Measurements from ENCODE around the gene EYA4.

DNA sequence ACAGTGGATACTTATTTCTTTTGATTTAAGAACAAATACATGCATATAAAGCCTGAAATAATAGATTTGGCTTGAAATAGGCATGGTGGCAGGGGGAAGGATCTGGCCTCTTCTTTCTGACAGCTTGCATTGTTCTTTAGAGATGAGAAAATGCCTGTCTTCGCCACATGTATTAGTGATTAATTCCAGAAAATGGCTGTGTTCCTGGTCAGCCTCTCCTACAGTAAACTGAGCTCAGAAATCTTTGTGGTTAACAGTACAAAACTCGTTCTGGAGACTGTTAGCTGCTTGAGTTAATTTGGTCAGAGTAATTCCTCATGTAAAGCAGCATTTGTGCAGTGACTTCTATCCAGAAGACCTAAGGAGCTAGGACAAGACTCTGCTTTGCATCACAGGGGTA, 151.5 kb downstream of the EYA4 start:
- TF ChIP-seq POLR2AphosphoS5 (IDR thresholded peaks at IDR 0.05; ENCODE audit: low read depth, low read length) (no peak), JUND (IDR thresholded peaks at IDR 0.05) (no peak), TAF1 (IDR thresholded peaks at IDR 0.05; ENCODE audit: borderline replicate concordance, low read depth, low read length) (no peak)
- TF ChIP-seq, protein P1, sequence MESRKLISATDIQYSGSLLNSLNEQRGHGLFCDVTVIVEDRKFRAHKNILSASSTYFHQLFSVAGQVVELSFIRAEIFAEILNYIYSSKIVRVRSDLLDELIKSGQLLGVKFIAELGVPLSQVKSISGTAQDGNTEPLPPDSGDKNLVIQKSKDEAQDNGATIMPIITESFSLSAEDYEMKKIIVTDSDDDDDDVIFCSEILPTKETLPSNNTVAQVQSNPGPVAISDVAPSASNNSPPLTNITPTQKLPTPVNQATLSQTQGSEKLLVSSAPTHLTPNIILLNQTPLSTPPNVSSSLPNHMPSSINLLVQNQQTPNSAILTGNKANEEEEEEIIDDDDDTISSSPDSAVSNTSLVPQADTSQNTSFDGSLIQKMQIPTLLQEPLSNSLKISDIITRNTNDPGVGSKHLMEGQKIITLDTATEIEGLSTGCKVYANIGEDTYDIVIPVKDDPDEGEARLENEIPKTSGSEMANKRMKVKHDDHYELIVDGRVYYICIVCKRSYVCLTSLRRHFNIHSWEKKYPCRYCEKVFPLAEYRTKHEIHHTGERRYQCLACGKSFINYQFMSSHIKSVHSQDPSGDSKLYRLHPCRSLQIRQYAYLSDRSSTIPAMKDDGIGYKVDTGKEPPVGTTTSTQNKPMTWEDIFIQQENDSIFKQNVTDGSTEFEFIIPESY (IDR thresholded peaks at IDR 0.05; ENCODE audit: borderline replicate concordance, low read depth) = no peak
- TF ChIP-seq, protein P2, sequence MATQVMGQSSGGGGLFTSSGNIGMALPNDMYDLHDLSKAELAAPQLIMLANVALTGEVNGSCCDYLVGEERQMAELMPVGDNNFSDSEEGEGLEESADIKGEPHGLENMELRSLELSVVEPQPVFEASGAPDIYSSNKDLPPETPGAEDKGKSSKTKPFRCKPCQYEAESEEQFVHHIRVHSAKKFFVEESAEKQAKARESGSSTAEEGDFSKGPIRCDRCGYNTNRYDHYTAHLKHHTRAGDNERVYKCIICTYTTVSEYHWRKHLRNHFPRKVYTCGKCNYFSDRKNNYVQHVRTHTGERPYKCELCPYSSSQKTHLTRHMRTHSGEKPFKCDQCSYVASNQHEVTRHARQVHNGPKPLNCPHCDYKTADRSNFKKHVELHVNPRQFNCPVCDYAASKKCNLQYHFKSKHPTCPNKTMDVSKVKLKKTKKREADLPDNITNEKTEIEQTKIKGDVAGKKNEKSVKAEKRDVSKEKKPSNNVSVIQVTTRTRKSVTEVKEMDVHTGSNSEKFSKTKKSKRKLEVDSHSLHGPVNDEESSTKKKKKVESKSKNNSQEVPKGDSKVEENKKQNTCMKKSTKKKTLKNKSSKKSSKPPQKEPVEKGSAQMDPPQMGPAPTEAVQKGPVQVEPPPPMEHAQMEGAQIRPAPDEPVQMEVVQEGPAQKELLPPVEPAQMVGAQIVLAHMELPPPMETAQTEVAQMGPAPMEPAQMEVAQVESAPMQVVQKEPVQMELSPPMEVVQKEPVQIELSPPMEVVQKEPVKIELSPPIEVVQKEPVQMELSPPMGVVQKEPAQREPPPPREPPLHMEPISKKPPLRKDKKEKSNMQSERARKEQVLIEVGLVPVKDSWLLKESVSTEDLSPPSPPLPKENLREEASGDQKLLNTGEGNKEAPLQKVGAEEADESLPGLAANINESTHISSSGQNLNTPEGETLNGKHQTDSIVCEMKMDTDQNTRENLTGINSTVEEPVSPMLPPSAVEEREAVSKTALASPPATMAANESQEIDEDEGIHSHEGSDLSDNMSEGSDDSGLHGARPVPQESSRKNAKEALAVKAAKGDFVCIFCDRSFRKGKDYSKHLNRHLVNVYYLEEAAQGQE (IDR thresholded peaks at IDR 0.05; ENCODE audit: low read depth, low read length) = no peak
- TF ChIP-seq, protein P3, sequence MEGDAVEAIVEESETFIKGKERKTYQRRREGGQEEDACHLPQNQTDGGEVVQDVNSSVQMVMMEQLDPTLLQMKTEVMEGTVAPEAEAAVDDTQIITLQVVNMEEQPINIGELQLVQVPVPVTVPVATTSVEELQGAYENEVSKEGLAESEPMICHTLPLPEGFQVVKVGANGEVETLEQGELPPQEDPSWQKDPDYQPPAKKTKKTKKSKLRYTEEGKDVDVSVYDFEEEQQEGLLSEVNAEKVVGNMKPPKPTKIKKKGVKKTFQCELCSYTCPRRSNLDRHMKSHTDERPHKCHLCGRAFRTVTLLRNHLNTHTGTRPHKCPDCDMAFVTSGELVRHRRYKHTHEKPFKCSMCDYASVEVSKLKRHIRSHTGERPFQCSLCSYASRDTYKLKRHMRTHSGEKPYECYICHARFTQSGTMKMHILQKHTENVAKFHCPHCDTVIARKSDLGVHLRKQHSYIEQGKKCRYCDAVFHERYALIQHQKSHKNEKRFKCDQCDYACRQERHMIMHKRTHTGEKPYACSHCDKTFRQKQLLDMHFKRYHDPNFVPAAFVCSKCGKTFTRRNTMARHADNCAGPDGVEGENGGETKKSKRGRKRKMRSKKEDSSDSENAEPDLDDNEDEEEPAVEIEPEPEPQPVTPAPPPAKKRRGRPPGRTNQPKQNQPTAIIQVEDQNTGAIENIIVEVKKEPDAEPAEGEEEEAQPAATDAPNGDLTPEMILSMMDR (IDR thresholded peaks at IDR 0.05) = no peak
